Measurements from ENCODE around the gene KIF6.

DNA sequence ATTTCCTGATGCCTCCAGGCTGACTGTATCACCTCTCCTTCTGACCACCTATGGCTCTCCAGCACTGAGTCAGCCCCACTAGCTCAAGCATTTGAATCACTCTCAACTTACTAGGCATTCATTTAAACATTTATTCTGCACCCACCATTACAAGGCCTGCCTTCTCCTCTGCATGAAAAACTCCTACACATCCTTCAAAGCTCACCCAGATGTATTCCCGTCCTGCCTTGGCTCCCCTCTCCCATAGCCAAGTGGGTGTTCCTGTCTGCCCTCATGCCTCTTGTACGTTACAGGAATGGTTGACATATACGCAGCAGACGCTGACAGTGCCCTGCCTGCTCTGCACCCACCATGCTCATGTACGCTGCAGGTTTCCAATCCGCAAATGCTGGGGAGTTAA is 432.6 kb downstream of the KIF6 start:
- no peak for TF ChIP-seq SP1 (IDR thresholded peaks at IDR 0.05)
- no peak for TF ChIP-seq TARDBP (IDR thresholded peaks at IDR 0.05)
- TF ChIP-seq BHLHE40 (IDR thresholded peaks at IDR 0.05; ENCODE audit: borderline replicate concordance), result no peak
- no peak for TF ChIP-seq ZNF384 (IDR thresholded peaks at IDR 0.05)
- TF ChIP-seq FOXM1 (IDR thresholded peaks at IDR 0.05; ENCODE audit: borderline replicate concordance), result no peak
- TF ChIP-seq NFRKB (IDR thresholded peaks at IDR 0.05), result no peak
- TF ChIP-seq ARNT (IDR thresholded peaks at IDR 0.05), result no peak
- no peak for TF ChIP-seq CTBP1 (IDR thresholded peaks at IDR 0.05; ENCODE audit: borderline replicate concordance)
- TF ChIP-seq FOXA1 (IDR thresholded peaks at IDR 0.05), result no peak
- TF ChIP-seq FOXK2 (IDR thresholded peaks at IDR 0.05), result no peak
- TF ChIP-seq HDGF (IDR thresholded peaks at IDR 0.05; ENCODE audit: borderline replicate concordance), result no peak
- no peak for TF ChIP-seq ELF4 (IDR thresholded peaks at IDR 0.05)
